OCI-LY3 (cell line): ENCODE results near the gene PRIMA1.

ENCODE experiments used
- H2AFZ ChIP-seq: fragments of 200-600, 300-600 bp; shearing (Covaris generic); 2 replicates; pipeline ENCODE4 v1.6.0; 2014; ENCODE audit warnings: antibody characterized with exemption, low read depth, low read length
- H3K27ac ChIP-seq: fragments of 200-600, 300-600 bp; sonication (generic); 2 replicates; pipeline ENCODE4 v1.5.1; 2014; ENCODE audit warnings: mild to moderate bottlenecking, low read length, moderate library complexity, mixed read lengths
- H3K27me3 ChIP-seq: fragments of 200-600, 300-600 bp; sonication (generic); 2 replicates; pipeline ENCODE4 v1.6.1; 2014; ENCODE audit warnings: low read depth, low read length, mixed read lengths
- H3K36me3 ChIP-seq: fragments of 200-600, 300-600 bp; sonication (generic); replicated peaks from 2 replicates; pipeline ENCODE3; 2014; ENCODE audit warnings: low read depth, low read length, mixed read lengths
- H3K4me1 ChIP-seq: fragments of 300-600, 200-600 bp; sonication (generic); 2 replicates; pipeline ENCODE4 v1.6.1; 2014; ENCODE audit warnings: low read length, mixed read lengths
- H3K4me2 ChIP-seq: fragments of 200-600, 300-600 bp; sonication (generic); 2 replicates; pipeline ENCODE4 v1.6.1; 2014; ENCODE audit warnings: low read length, mixed read lengths
- H3K4me3 ChIP-seq: fragments of 300-600, 200-600 bp; sonication (generic); 2 replicates; pipeline ENCODE4 v1.5.1; 2014; ENCODE audit warnings: antibody characterized with exemption, mild to moderate bottlenecking, low read length, moderate library complexity
- H3K79me2 ChIP-seq: fragments of 300-600, 200-600 bp; shearing (Covaris generic); 2 replicates; pipeline ENCODE4 v1.6.1; 2014; ENCODE audit warnings: mild to moderate bottlenecking, low read length, mixed read lengths
- H3K9ac ChIP-seq: fragments of 300-600, 200-600 bp; shearing (Covaris generic); 2 replicates; pipeline ENCODE4 v1.6.0; 2014; ENCODE audit warnings: mild to moderate bottlenecking, low read length, moderate library complexity
- H3K9me3 ChIP-seq: fragments of 200-600, 300-600 bp; shearing (Covaris generic); 2 replicates; pipeline ENCODE4 v1.6.1; 2014; ENCODE audit warnings: low read length, mixed read lengths; ENCODE audit not compliant: insufficient read depth
- H4K20me1 ChIP-seq: fragments of 200-600, 300-600 bp; sonication (generic); 2 replicates; pipeline ENCODE4 v1.6.1; 2016; ENCODE audit warnings: low read length, mixed read lengths; ENCODE audit not compliant: insufficient read depth
- CTCF ChIP-seq: fragments of 200-600, 300-600 bp; sonication (generic); IDR thresholded peaks from 2 replicates; pipeline ENCODE4 v1.5.1; 2014; ENCODE audit warnings: antibody characterized with exemption, low read length, low read depth
- EZH2phosphoT487 ChIP-seq: fragments of 200-600 bp; shearing (Covaris generic); IDR thresholded peaks from 2 replicates; pipeline ENCODE4 v1.6.1; 2018; ENCODE audit warnings: antibody characterized with exemption, mixed run types, low read depth

Gene PRIMA1

GRCh38 chr14:93745603-93746273, 42.5 kb downstream of the PRIMA1 start:
- Histone ChIP-seq H3K4me2 (no peak overlapping the region), H4K20me1 (no peaks in the 10 kb centered on the region), H3K9ac (no peak overlapping the region), H3K36me3 (no peaks in the 10 kb centered on the region), H3K27me3 (peaks cover 9% of the 10 kb centered on the region), H3K27ac (no peak overlapping the region), H3K4me3 (no peak overlapping the region), H2AFZ (no peak overlapping the region), H3K4me1 (no peaks in the 10 kb centered on the region), H3K9me3 (no peaks in the 10 kb centered on the region), H3K79me2 (no peaks in the 10 kb centered on the region)
- TF ChIP-seq CTCF (no peak), EZH2phosphoT487 (no peak)

GRCh38 chr14:93744876-93745275, 43.4 kb downstream of the PRIMA1 start:
- H3K9ac ChIP-seq, result no peak overlapping the region
- H3K36me3 ChIP-seq, result no peaks in the 10 kb centered on the region
- no peaks in the 10 kb centered on the region for H3K9me3 ChIP-seq
- no peaks in the 10 kb centered on the region for H3K4me1 ChIP-seq
- peaks cover 11% of the 10 kb centered on the region for H3K27me3 ChIP-seq
- no peak overlapping the region for H2AFZ ChIP-seq
- H3K79me2 ChIP-seq, result no peaks in the 10 kb centered on the region
- no peak overlapping the region for H3K4me2 ChIP-seq
- no peak overlapping the region for H3K27ac ChIP-seq
- no peak for TF ChIP-seq EZH2phosphoT487
- TF ChIP-seq CTCF, result no peak
- H3K4me3 ChIP-seq, result no peak overlapping the region
- H4K20me1 ChIP-seq, result no peaks in the 10 kb centered on the region

GRCh38 chr14:93744176-93744575, 44.1 kb downstream of the PRIMA1 start:
- Histone ChIP-seq H3K4me1 (no peaks in the 10 kb centered on the region), H3K27me3 (peaks cover 14% of the 10 kb centered on the region), H3K36me3 (no peaks in the 10 kb centered on the region), H3K79me2 (no peaks in the 10 kb centered on the region), H3K27ac (no peak overlapping the region), H2AFZ (no peak overlapping the region), H4K20me1 (no peaks in the 10 kb centered on the region), H3K4me2 (no peak overlapping the region), H3K4me3 (no peak overlapping the region), H3K9me3 (no peaks in the 10 kb centered on the region), H3K9ac (no peak overlapping the region)
- TF ChIP-seq CTCF, result no peak
- no peak for TF ChIP-seq EZH2phosphoT487

- H3K27me3 ChIP-seq, result peaks cover 14% of the 10 kb centered on the region
- H2AFZ ChIP-seq, result no peak overlapping the region
- H4K20me1 ChIP-seq, result no peaks in the 10 kb centered on the region
- H3K9ac ChIP-seq, result no peak overlapping the region
- no peak for TF ChIP-seq EZH2phosphoT487
- TF ChIP-seq CTCF, result no peak
- H3K79me2 ChIP-seq, result no peaks in the 10 kb centered on the region
- H3K4me1 ChIP-seq, result no peaks in the 10 kb centered on the region
- H3K36me3 ChIP-seq, result no peaks in the 10 kb centered on the region
- H3K4me2 ChIP-seq, result no peak overlapping the region
- H3K4me3 ChIP-seq, result no peak overlapping the region
- no peak overlapping the region for H3K27ac ChIP-seq
- H3K9me3 ChIP-seq, result no peaks in the 10 kb centered on the region
These were observed 44.8 kb downstream of the PRIMA1 start for GRCh38 chr14:93743270-93744060.
